Uterus (tissue), 4 donors: ENCODE results near the gene PPME1. TPM values are rescaled to one million over a fixed set of nuclear protein-coding genes. Genes with fewer than 3 reads are reported as not detected.

Source experiments
- DNase-seq, 2 donors: peaks; one replicate each; pipeline ENCODE4 v3.0.0-alpha.2; 2019 to 2020
- H3K27ac ChIP-seq, 2 donors: fragments of 200-600 bp; sonication (generic); 1 replicate in 1 of 2; 2 replicates in 1 of 2; pipeline ENCODE4 v1.5.1; 2016 to 2018
- H3K27me3 ChIP-seq, 2 donors: fragments of 200-600 bp; sonication (generic); one replicate each; pipeline ENCODE4 v1.5.1; 2018 to 2019; ENCODE audit warnings: control low read depth in 1 of 2
- H3K36me3 ChIP-seq, 2 donors: fragments of 200-600 bp; sonication (generic); one replicate each; pipeline ENCODE4 v1.5.1; 2019; ENCODE audit warnings: control low read depth in 1 of 2
- H3K4me1 ChIP-seq, 2 donors: fragments of 200-600 bp; sonication (generic); one replicate each; pipeline ENCODE4 v1.5.1; 2018 to 2019; ENCODE audit warnings: control low read depth in 1 of 2
- H3K4me3 ChIP-seq, 2 donors: fragments of 200-600 bp; sonication (generic); 1 replicate in 1 of 2; 2 replicates in 1 of 2; pipeline ENCODE4 v1.5.1; 2018 to 2019; ENCODE audit warnings: mild to moderate bottlenecking in 1 of 2
- H3K9me3 ChIP-seq, 2 donors: fragments of 200-600 bp; sonication (generic); one replicate each; pipeline ENCODE4 v1.5.1; 2019; ENCODE audit warnings: control low read depth in 1 of 2
- POLR2A ChIP-seq, 2 donors: fragments of 450-650 bp; IDR thresholded peaks; one replicate each; pipeline ENCODE4 v1.6.1; 2016; ENCODE audit warnings: antibody characterized with exemption in 2 of 2, mild to moderate bottlenecking in 1 of 2, moderate library complexity in 1 of 2
- intact Hi-C: fragments of 100-400 bp; cut with DNase I; formaldehyde crosslinking; loops from one replicate; pipeline ENCODE4 v1.15.1; 2023; ENCODE audit warnings: low total_unique reads
- total RNA-seq, 4 donors: library from RNA; depleted of rRNA in 3 of 4; stranded (reverse); fragments of >200 nt in 3 of 4; gene quantifications; one replicate each; pipeline versions ENCODE4 v1.1.0 to v1.2.4, GENCODE V29; 2014 to 2023
- TF ChIP-seq, protein P1 (sequence below), 4 experiments: fragments of 200-600 bp in 2 of 4; fragments of 450-650 bp in 2 of 4; sonication (generic) in 2 of 4; IDR thresholded peaks; one replicate each; pipeline ENCODE4 v1.5.1; 2016 to 2019; ENCODE audit warnings: antibody characterized with exemption in 4 of 4, mild to moderate bottlenecking in 2 of 4, moderate library complexity in 1 of 4
- donor health status: DM: yes; HTN: yes; CAD: no.

PPME1 gene
- total RNA-seq, 4 donors from 2014 or later, result 12.6 to 60.0 (median 45.3) TPM

DNA sequence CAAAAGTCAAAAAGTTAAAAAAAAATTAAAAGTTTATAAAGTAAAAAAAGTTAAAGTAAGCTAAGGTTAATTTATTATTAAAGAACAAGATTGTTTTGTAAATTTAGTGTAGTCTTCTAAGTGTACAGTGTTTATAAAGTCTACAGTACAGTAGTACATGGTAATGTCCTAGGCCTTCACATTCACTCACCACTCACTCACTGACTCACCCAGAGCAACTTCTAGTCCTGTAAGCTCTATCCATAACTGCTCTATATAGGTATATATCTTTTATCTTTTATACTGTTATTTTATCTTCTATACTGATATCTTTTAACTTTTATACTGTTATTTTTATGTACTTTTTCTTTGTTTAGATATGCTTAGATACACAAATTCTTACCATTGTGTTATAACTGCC lies 11.4 kb upstream of the PPME1 start:
- intact Hi-C loops, result no loop called here
- TF ChIP-seq, protein P1, sequence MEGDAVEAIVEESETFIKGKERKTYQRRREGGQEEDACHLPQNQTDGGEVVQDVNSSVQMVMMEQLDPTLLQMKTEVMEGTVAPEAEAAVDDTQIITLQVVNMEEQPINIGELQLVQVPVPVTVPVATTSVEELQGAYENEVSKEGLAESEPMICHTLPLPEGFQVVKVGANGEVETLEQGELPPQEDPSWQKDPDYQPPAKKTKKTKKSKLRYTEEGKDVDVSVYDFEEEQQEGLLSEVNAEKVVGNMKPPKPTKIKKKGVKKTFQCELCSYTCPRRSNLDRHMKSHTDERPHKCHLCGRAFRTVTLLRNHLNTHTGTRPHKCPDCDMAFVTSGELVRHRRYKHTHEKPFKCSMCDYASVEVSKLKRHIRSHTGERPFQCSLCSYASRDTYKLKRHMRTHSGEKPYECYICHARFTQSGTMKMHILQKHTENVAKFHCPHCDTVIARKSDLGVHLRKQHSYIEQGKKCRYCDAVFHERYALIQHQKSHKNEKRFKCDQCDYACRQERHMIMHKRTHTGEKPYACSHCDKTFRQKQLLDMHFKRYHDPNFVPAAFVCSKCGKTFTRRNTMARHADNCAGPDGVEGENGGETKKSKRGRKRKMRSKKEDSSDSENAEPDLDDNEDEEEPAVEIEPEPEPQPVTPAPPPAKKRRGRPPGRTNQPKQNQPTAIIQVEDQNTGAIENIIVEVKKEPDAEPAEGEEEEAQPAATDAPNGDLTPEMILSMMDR (IDR thresholded peaks at IDR 0.05), result no peak
- TF ChIP-seq POLR2A (IDR thresholded peaks at IDR 0.05), result no peak
- Histone ChIP-seq H3K9me3 (no peaks in the 10 kb centered on the region), H3K27me3 (no peaks in the 10 kb centered on the region), H3K4me3 (no peak overlapping the region), H3K27ac (no peak overlapping the region), H3K4me1 (no peaks in the 10 kb centered on the region), H3K36me3 (no peaks in the 10 kb centered on the region)
- DNase-seq, result no peak

DNA sequence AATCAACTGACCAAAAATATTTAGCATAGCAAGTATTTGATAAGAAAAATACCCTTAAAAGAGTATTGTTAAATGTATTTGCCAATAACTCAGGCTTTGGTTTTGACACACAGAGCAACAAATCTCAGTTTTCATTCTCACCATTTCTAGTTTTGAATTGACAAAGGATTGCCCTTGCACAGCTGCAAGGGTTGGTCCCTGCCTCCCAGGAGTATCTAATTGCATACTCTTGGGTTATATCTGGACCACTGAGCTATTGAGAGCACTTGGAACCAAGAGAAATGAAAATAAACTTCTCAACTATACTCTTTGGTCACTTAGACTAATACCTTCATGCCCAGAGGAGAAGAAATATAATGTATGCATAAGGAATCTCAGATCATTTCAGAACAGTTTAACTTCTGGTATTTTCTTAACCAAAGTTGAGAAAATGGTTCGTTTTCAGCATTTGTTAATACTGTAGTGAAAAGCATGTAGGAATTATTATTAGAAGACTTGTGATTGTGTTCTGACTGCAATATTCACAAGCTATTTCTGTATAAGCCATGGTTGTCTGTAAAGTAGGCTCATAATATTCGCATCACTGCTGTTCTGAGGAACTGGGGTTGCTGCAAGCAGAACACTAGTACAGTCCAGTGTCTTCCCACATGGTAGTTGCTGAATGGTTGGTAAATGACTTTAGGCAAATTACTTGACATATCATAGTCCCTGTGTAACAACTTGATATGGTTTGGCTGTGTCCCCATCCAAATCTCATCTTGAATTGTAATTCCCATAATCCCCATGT lies 8.2 kb upstream of the PPME1 start:
- Histone ChIP-seq H3K9me3 (no peaks in the 10 kb centered on the region), H3K4me3 (no peak overlapping the region), H3K4me1 (no peaks in the 10 kb centered on the region), H3K27ac (no peak overlapping the region), H3K27me3 (no peaks in the 10 kb centered on the region), H3K36me3 (no peaks in the 10 kb centered on the region)
- intact Hi-C loops, result no loop called here
- no peak for DNase-seq
- TF ChIP-seq, protein P1 (IDR thresholded peaks at IDR 0.05), result no peak
- TF ChIP-seq POLR2A (IDR thresholded peaks at IDR 0.05), result no peak

DNA sequence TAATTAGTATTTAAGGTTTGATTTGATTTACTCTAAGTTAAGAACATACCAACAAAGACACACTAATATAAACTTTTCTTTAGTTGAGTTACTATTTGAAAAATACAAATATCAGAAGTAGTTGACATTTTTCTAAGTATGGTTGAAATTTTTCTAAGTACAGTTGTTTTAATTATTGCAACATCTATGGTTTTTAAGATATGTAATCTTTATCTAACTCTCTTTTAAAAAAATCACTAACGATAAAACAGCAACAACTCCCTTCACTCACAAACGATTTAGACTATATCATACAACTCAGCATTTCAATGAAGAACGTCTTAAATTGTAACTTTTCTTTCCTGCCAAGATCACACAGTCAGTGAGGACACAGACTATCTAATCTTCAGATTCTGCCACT lies 2.3 kb upstream of the PPME1 start:
- Histone ChIP-seq H3K9me3 (no peaks in the 10 kb centered on the region), H3K27me3 (no peaks in the 10 kb centered on the region), H3K27ac (no peak overlapping the region), H3K36me3 (no peaks in the 10 kb centered on the region), H3K4me1 (peaks cover 0 to 5% of the 10 kb centered on the region in 2 donors), H3K4me3 (no peak overlapping the region)
- TF ChIP-seq, protein P1 (IDR thresholded peaks at IDR 0.05), result no peak
- TF ChIP-seq POLR2A (IDR thresholded peaks at IDR 0.05), result no peak
- DNase-seq, result no peak
- intact Hi-C loops, result no loop called here

DNA sequence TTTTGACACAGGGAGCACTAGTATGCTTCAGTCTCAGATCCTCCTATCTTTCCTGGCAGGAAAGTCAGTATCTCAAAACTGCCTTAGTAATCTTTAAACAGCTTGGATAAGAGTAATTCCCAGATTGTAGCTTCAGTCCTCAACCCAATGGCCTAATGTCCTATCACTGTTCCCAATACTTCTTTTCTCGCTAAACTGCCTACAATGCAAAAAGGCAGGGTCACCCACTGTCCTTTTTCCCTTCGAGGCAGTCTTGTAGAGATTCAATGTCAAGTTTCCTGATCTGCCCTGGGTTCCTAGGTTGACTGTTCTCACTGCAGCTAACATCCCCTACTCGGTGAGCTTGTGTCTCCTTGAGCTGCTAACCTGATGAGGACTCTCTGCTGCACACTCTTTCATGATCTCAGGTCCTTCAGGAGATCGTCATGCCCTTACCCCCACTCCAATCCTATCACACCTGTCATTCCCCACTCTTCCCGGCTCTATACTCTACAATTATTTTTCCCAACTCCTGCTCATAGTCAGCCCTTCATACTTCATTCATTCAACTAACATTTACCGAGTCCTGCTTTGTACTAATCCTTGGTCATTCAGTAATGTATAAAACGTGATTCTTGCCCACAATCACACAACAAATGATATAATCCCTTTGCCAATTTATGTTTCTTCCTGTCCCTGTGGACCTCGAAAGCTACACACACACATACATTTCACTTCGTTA lies 1.2 kb upstream of the PPME1 start:
- intact Hi-C loops, result no loop called here
- H3K36me3 ChIP-seq, result no peaks in the 10 kb centered on the region
- peak overlapping the region; percentile 87 to 91 for H3K4me3 ChIP-seq
- H3K9me3 ChIP-seq, result no peaks in the 10 kb centered on the region
- no peaks in the 10 kb centered on the region for H3K27me3 ChIP-seq
- no peak for TF ChIP-seq POLR2A (IDR thresholded peaks at IDR 0.05)
- TF ChIP-seq, protein P1 (IDR thresholded peaks at IDR 0.05), result no peak
- H3K4me1 ChIP-seq, result peaks cover 0 to 5% of the 10 kb centered on the region in 2 donors
- peak overlapping the region; percentile 82 to 89 for H3K27ac ChIP-seq
- DNase-seq, result no peak

DNA sequence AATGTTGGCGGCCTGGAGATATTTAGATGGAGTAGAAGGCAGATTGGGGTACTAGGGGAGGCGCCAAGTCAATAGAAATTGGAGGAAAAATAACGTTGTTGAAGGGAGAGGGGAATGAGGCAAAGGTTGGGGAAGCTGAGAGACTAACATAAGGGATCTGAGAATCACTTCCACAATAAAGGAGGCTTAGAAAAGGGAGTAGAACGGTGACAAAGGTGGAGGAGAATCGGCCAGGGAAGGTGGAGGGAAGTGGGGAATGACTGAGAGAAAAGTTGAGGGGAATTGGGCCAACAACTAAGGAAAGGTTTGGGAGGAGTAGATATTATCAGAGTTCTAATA lies 510 bp downstream of the PPME1 start:
- H3K36me3 ChIP-seq, result no peaks in the 10 kb centered on the region
- no peaks in the 10 kb centered on the region for H3K27me3 ChIP-seq
- intact Hi-C loops, result no loop called here
- peak overlapping the region; percentile 87 to 91 for H3K4me3 ChIP-seq
- peaks cover 0 to 5% of the 10 kb centered on the region in 2 donors for H3K4me1 ChIP-seq
- TF ChIP-seq POLR2A (IDR thresholded peaks at IDR 0.05), result no peak
- TF ChIP-seq, protein P1 (IDR thresholded peaks at IDR 0.05), result no peak
- no peak for DNase-seq
- H3K27ac ChIP-seq, result peak overlapping the region; percentile 82 to 89
- H3K9me3 ChIP-seq, result no peaks in the 10 kb centered on the region
